ENCODE data around the gene TREML4.

TREML4 gene

DNA sequence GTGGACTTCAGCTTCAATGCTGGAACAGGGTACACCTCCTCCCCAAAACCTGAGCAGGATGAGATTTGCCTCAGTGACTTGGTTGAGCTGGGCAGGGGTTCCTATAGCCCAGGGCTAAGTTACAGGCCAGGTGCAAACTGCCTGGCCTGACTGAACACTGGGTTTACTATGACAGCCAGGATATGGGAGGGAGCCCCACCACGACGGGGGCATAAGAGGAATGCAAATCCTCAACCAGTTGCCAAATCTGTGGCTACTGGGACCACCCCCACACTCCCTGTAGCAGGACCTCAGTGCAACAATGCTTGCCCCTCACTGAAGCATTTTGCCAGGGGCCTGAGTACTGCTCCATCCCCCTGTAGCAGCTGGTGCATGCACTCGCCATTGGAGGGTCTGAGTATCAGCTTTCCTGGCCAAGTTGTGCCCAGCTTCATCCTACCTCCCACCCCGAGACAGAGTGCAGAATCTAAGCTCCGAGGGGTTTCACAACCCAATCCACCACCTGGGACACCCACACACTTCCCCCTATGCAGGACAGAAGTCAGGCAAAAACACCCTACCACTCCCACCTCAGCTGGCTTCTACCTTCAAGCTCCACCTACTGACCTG, 27.6 kb downstream of the TREML4 start:
- DNase-seq: no peak

- no peak for DNase-seq
These were observed 28.2 kb downstream of the TREML4 start for GRCh38 chr6:41256383-41256782.

DNA sequence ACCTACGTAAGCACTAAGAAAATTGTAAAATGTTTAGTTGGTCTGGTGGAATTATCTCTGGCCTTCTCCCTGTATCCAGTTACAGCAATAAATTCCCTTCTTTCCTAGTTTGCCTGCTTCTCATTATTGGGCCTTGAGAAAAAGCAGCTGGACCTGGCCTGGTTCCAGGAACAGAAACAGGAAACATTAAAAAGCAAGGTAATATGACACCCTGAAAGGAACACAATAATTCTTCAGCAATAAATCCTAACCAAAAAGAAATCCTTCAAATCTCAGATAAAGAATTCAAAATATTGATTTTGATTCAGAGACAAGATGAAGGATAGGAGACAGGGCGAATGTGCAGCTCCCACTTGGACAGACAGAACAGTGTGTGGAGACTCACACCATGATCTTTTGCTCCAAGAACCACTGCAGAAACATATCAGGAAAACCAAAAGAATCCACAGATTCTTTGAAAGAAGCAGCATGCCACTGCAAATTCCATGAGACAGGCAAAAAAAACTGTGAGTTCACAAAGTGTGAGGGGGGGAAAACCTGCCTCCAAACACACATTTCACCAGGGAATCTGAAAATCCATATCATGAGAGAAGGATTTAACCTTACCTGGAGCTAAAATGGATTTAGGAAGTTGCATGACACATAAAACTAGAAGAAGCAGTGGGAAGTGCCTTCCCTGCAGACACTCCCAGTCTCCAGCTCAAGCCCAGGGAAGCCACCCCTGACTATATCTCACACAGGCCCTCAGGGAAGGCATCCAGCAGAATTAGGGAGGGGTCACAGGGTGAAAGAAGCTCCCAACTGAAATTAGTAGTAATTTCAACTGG, 29.4 kb downstream of the TREML4 start:
- peak; percentile 14 for DNase-seq

DNA sequence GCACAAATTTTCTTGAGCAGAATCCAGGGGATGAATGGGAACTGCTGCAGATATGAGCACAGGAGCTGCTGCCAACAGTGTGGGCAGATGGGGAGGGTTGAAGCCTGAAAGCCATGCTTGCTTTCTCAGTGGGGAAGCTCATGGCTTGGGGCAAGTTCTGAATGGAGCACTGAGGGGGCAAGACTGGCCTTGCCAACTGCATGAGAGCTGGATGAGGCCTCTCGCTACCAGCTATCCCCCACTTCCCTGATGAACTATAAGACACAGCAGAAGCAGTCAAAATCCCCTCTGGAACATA, 30.0 kb downstream of the TREML4 start:
- no peak for DNase-seq

GRCh38 chr6:41262401-41262800, 34.3 kb downstream of the TREML4 start:
- DNase-seq: no peak

DNA sequence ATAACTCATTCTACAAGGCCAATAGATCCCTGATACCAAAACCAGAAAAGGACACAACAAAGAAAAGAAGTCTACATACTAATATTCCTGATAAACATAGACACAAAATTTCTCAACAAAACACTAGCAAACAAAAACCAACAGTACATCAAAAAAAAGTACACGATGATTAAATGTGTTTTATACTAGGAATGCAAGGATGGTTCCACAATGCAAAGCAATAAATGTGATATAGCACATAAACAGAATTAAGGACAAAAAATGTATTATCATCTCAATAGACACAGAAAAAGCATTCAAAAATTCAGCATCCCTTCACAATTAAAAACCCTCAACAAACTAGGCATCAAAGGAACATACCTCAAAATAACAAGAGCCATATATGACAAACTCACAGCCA, 35.1 kb downstream of the TREML4 start:
- DNase-seq: no peak

- DNase-seq: no peak
These were observed 38.4 kb downstream of the TREML4 start for GRCh38 chr6:41266541-41266940.

- DNase-seq: no peak
These were observed 40.3 kb downstream of the TREML4 start for GRCh38 chr6:41268478-41268877.

DNA sequence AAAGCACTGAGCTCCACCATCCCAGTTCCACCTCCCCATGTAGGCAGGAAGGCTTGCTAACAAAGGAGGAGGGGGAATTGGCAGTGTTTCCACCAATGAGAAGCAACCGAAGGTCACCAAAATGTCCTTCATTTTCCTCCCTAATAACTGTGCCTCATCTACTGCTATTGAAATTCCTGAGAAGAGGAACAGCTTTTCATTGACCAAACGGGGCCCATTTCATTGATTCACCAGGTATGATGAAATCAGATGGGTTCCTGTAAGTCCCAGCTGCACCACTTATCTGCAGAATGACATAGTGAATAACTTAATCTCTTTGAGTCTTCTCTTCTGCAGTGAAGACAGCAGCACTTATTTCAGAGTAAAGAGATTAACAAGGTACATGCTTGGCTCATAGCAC, 41.0 kb downstream of the TREML4 start:
- no peak for DNase-seq

DNA sequence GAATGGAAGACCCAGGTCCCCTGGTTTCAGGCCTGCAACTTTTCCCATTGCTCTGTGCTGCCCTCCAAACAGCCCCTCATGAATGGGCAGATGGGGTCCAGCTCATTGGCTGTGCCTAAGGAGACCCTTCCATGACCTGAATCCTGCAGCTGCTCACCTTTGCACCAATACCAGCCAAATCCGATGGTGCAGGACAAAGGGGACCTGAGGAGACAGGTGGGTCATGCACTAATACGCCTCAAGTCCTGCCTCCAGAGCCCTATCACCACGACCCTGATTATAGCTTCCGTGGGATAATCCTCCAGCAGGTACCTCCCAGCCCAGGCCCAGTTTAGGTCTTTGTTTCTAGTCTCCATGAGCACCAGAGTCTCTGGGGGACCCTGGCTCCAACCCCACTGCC, 41.6 kb downstream of the TREML4 start:
- no peak for DNase-seq

- no peak for DNase-seq
These were observed 43.8 kb downstream of the TREML4 start for GRCh38 chr6:41271901-41272395.

DNA sequence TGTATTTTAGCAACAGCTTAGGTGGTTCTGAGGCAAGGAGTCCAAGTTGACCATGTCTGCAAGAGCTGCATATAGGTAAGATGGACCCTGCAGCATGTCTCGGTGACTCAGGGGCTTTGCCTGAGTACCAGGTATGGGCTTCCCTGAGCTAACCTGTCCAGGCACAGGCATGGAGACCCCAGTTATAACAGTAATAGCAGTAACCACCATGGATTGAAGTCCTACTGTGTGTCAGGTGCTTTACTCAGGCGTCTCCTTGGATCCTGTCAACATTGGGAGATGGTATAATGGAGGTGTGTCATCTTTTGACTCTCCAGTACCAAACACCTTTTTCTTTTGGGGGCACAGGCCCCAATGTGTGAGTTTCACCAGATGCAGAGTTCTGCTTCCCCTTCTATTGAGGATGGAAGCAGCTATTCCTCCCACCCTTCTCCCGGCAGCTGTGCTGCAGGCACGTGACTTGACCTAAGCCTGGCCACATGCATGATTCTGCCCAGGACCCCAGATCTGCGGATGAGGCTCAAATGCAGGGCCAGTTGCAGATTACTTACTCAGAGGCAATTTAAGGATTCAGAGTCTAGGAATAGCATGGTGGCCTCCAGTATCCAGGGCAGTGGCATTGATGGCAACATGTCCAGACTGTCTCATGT, 44.6 kb downstream of the TREML4 start:
- no peak for DNase-seq

- peak; percentile 45 for DNase-seq
These were observed 45.6 kb downstream of the TREML4 start for GRCh38 chr6:41273714-41274113.

DNA sequence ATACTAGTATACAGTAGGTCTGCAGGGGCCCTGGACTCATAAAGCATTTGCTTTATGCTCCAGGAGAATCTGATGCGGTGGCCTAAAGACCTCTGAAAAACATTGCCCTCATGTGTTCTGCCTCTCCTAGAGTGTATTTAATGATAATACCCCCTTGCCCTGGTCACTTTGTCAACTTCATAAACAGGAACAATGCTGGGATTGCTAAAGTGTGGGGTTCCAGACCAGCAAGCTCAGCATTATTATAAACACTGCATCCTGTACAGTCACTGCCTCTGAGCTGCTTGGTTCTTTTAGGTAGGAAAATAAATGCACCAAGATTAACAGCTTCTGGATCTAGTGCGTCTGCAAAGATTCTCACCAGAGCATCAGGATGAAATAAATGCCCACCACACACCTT, 46.1 kb downstream of the TREML4 start:
- DNase-seq: no peak

DNA sequence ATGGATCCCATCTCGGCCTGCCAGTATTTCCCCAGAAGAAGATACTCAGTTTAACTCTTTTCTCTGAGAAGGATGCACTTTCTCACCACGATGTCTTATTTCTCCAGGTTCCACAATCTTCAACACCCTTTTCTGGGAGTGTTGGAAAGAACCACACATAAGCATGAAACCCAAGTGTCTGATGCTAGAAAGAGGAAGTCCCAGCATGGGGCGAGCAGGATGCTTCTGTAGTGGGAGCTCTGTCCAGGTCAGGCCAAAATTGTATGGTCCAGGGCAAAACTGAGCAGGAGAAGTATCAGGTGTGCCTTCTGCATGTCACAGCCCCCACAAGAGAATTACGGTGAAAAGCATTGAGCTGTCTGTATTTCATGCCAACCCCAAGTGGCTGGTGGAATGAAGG, 47.3 kb downstream of the TREML4 start:
- no peak for DNase-seq

GRCh38 chr6:41277605-41278004, 49.5 kb downstream of the TREML4 start:
- no peak for DNase-seq

DNA sequence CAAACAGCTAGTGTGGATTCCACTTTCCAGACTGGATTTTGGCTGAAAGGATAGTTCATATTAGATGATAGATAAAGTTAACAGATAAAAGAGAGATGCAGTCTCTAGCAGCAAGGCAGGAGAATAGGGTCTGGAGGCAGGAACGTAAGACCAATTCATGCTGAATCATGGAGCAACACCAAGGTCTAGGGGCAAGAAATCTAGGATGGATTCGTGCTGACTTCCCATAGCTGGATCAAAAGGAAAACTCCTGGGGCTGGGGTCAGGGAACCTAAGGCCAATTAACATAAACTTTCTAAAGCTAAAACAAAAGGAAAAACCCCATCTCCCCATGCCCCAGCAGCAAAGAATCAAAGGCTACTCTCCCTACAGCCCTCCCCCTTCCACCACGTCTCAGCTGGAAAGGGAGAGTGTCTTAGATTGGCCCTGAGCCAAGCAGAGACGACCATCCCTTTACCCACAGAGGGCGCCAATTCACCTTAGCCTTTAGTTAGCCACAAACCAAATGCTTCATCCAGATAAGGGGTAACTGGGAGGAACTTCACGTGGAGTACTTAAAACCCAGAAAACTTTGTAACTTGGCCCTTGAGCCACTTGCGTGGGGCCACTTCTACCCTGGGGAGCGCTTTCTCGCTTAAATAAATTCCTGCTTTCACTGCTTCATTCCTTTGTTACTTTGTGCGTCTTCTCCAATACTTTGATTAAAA, 50.7 kb downstream of the TREML4 start:
- peak; percentile 30 for DNase-seq

DNA sequence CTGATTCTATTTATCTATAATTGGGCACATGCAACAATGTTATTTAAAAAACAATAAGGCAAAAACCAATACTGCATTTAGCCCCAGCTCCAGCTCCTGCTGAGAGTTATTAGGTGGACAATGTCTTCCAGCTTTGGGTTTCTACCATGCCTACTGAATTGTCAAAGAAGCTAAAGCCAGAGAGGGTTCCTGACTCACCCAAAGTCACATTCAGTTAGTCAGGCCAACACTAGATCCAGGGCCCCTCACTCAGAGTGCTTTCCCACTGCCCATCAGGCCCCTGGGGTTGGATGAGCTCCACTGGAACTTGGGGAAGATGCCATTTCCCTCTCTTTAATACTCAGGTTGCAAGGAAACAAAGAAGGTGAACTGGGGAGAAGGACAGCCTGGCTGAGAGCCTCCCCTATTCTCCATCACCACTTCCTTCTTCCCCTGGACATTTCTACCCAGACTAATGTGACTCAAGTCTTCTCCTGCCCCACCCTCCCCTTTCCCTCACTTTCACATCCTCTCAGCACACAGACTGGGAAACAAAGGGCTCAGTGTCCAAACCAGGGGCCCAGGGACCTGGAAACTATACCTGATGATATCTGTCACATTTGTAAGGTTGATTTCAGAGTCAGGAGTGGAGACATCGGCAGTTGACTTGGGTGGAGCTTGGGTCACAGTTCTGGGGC, 52.4 kb downstream of the TREML4 start:
- DNase-seq: no peak

GRCh38 chr6:41283600-41283999, 55.5 kb downstream of the TREML4 start:
- no peak for DNase-seq

DNA sequence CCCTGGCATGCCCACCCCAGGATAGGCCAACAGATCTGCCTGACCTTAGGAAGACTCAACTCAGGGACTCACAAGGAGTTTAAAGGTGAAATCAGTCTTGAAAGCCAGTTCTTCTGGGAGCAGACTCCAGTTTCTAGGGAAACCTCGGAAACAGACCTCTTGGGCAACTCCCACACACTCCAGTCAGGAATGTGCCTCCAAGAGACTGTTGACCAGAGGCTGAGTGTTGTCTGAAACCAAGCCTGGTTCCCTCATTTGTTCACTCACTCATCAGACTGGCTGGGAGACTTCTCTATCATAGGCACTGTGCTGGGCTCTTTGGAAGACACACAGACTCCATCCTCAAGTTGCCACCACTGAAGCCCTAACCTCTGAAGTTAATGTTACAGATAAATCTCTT, 56.6 kb downstream of the TREML4 start:
- no peak for DNase-seq

- no peak for DNase-seq
These were observed 58.6 kb downstream of the TREML4 start, which contains the start of gene TREM1 for GRCh38 chr6:41286544-41287346. TREM1 (minus strand) TSS chr6:41286682; CDS start chr6:41286655, 27 bp downstream.
